ENCODE results near the gene SCN11A. TPM values are rescaled to one million over a fixed set of nuclear protein-coding genes. Genes with fewer than 3 reads are reported as not detected.
A peak's percentile ranks its signal among the peaks of the same experiment; 100 is the strongest.

Gene SCN11A
- polyA plus RNA-seq, 3 donors: not detected

- no peak overlapping the region for H3K4me2 ChIP-seq (replicated peaks; ENCODE audit: extremely low read depth, low read length, poor library complexity, severe bottlenecking)
- no peak overlapping the region for H3K4me3 Mint-ChIP-seq
- H3K27ac Mint-ChIP-seq: peak overlapping the region in 1 of 7 donors; percentile 13
- peaks cover 15% of the 10 kb centered on the region for H3K4me1 Mint-ChIP-seq
- no peak overlapping the region for H2AFZ ChIP-seq (ENCODE audit: insufficient read depth, low read depth, low read length, poor library complexity, severe bottlenecking)
- no peak overlapping the region for H3K4me3 ChIP-seq (replicated peaks in 1 of 3; ENCODE audit: low read depth in 2 of 3, low read length in 3 of 3)
- no peak overlapping the region for H3K9ac ChIP-seq (ENCODE audit: insufficient read depth, low read length, poor library complexity, severe bottlenecking)
- no peak for DNase-seq
- peaks cover 14% of the 10 kb centered on the region for H3K79me2 ChIP-seq (ENCODE audit: insufficient read depth, low read length)
- H3K36me3 Mint-ChIP-seq: peaks cover 67 to 75% of the 10 kb centered on the region in 2 donors
- no peak for TF ChIP-seq CTCF (IDR thresholded peaks at IDR 0.05)
- H3K9me3 ChIP-seq (replicated peaks in 1 of 2; ENCODE audit: control insufficient read depth in 1 of 2, insufficient read depth in 1 of 2, low read length in 2 of 2): no peaks in the 10 kb centered on the region
- no peaks in the 10 kb centered on the region for H3K9me3 Mint-ChIP-seq
- H3K27ac ChIP-seq (ENCODE audit: low read depth in 1 of 2, low read length in 2 of 2): peak overlapping the region in 1 of 2 donors; percentile 20
- H3K36me3 ChIP-seq (replicated peaks in 1 of 2; ENCODE audit: control insufficient read depth in 1 of 2, insufficient read depth in 2 of 2, low read length in 2 of 2): peaks cover 68 to 81% of the 10 kb centered on the region in 2 donors
- no peaks in the 10 kb centered on the region for H3K4me1 ChIP-seq (ENCODE audit: control insufficient read depth in 1 of 2, insufficient read depth in 2 of 2, low read length in 2 of 2)
- H4K20me1 ChIP-seq (ENCODE audit: insufficient read depth, low read length): peaks cover 84% of the 10 kb centered on the region
- no CpG with 5 or more reads among the region's 1 CpG for WGBS (ENCODE audit: insufficient coverage)
- no peaks in the 10 kb centered on the region for H3K27me3 ChIP-seq (ENCODE audit: control insufficient read depth in 2 of 2, insufficient read depth in 2 of 2, low read length in 2 of 2)
- intact Hi-C loops (cut with micrococcal nuclease): no loop called here
- H3K27me3 Mint-ChIP-seq (ENCODE audit: low read depth in 3 of 3): peaks cover 0 to 1% (median 0%) of the 10 kb centered on the region in 3 donors
Observed at GRCh38 chr3:39099242-39099641, 47.5 kb upstream of the SCN11A start.

DNA sequence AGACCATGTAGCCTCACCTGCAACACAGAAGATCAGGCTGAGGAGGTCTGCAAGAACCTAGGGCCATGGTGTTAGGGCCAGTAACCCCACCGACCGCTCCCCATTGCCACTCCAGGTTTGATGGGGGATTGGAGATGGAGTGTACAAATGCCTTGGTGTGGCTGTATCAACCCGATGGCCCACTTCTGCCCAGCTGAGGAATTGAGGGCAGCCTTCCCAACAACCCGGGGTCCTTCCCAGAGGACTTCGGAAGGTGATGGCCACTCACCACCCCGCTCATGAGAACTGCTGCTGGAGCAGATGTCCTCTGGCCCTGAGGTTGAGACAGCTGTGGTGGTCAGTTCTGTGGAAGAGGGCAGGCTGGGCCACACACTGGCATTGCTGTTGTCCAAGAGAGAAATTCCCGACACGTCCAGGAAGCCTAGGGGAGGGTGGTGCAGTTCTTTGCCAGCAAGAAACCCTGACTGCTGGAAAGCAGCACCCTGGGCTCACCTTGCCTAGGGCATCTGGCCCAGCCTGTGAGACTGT is 46.8 kb upstream of the SCN11A start:
- no peak for DNase-seq
- no peak overlapping the region for H3K9ac ChIP-seq (ENCODE audit: insufficient read depth, low read length, poor library complexity, severe bottlenecking)
- Mint-ChIP-seq H3K36me3 (peaks cover 74 to 82% of the 10 kb centered on the region in 2 donors), H3K4me1 (peaks cover 11% of the 10 kb centered on the region), H3K4me3 (no peak overlapping the region), H3K27me3 (ENCODE audit: low read depth in 3 of 3) (peaks cover 0 to 1% (median 0%) of the 10 kb centered on the region in 3 donors), H3K9me3 (no peaks in the 10 kb centered on the region), H3K27ac (peak overlapping the region in 1 of 7 donors; percentile 26)
- peaks cover 7% of the 10 kb centered on the region for H3K79me2 ChIP-seq (ENCODE audit: insufficient read depth, low read length)
- no peaks in the 10 kb centered on the region for H3K27me3 ChIP-seq (ENCODE audit: control insufficient read depth in 2 of 2, insufficient read depth in 2 of 2, low read length in 2 of 2)
- H3K9me3 ChIP-seq (replicated peaks in 1 of 2; ENCODE audit: control insufficient read depth in 1 of 2, insufficient read depth in 1 of 2, low read length in 2 of 2): no peaks in the 10 kb centered on the region
- H3K27ac ChIP-seq (ENCODE audit: low read depth in 1 of 2, low read length in 2 of 2): peak overlapping the region in 1 of 2 donors; percentile 20
- peaks cover 77% of the 10 kb centered on the region for H4K20me1 ChIP-seq (ENCODE audit: insufficient read depth, low read length)
- WGBS (ENCODE audit: insufficient coverage): 100% methylated on average over 6 of the region's 8 CpGs
- intact Hi-C loops (cut with micrococcal nuclease): no loop called here
- H3K36me3 ChIP-seq (replicated peaks in 1 of 2; ENCODE audit: control insufficient read depth in 1 of 2, insufficient read depth in 2 of 2, low read length in 2 of 2): peaks cover 75 to 89% of the 10 kb centered on the region in 2 donors
- no peaks in the 10 kb centered on the region for H3K4me1 ChIP-seq (ENCODE audit: control insufficient read depth in 1 of 2, insufficient read depth in 2 of 2, low read length in 2 of 2)
- H3K4me3 ChIP-seq (replicated peaks in 1 of 3; ENCODE audit: low read depth in 2 of 3, low read length in 3 of 3): no peak overlapping the region
- no peak overlapping the region for H3K4me2 ChIP-seq (replicated peaks; ENCODE audit: extremely low read depth, low read length, poor library complexity, severe bottlenecking)
- no peak overlapping the region for H2AFZ ChIP-seq (ENCODE audit: insufficient read depth, low read depth, low read length, poor library complexity, severe bottlenecking)
- TF ChIP-seq CTCF (IDR thresholded peaks at IDR 0.05): no peak
